ENCODE data around the gene CALR.
A peak's percentile ranks its signal among the peaks of the same experiment; 100 is the strongest.

Gene CALR

DNA sequence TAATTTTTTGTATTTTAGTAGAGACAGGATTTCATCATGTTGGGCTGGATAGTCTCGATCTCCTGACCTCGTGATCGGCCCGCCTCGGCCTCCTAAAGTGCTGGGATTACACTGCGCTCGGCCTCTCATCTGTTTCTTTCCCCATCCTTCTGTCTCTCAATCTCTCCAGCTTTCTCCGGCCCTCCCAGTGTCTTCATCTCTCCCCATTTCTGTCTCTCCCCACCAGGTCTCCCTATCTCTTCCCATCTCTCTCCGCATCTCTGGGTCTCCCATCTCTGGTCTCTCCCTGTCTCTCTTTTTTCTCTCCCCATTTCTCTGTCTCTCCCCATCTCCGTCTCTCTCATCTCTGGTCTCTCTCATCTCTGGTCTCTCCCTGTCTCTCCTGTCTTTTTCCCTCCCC is 44.7 kb downstream of the CALR start:
- no peak for DNase-seq (ENCODE audit: low spot score)
- POLR2A ChIA-PET (ENCODE audit: low non-redundant PET) = no interaction called here
- TF ChIP-seq, protein P1, sequence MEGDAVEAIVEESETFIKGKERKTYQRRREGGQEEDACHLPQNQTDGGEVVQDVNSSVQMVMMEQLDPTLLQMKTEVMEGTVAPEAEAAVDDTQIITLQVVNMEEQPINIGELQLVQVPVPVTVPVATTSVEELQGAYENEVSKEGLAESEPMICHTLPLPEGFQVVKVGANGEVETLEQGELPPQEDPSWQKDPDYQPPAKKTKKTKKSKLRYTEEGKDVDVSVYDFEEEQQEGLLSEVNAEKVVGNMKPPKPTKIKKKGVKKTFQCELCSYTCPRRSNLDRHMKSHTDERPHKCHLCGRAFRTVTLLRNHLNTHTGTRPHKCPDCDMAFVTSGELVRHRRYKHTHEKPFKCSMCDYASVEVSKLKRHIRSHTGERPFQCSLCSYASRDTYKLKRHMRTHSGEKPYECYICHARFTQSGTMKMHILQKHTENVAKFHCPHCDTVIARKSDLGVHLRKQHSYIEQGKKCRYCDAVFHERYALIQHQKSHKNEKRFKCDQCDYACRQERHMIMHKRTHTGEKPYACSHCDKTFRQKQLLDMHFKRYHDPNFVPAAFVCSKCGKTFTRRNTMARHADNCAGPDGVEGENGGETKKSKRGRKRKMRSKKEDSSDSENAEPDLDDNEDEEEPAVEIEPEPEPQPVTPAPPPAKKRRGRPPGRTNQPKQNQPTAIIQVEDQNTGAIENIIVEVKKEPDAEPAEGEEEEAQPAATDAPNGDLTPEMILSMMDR (conservative IDR thresholded peaks at IDR 0.05; ENCODE audit: low read depth) = no peak
- CTCF ChIA-PET = interaction anchor here (0.7 to 2.5 kb wide), 6 partner anchors 50 to 118 kb away, joined by 3 to 22 read pairs (median 4); no protein-coding TSS in a partner anchor
- peak overlapping the region; percentile 30 for H3K27ac ChIP-seq

DNA sequence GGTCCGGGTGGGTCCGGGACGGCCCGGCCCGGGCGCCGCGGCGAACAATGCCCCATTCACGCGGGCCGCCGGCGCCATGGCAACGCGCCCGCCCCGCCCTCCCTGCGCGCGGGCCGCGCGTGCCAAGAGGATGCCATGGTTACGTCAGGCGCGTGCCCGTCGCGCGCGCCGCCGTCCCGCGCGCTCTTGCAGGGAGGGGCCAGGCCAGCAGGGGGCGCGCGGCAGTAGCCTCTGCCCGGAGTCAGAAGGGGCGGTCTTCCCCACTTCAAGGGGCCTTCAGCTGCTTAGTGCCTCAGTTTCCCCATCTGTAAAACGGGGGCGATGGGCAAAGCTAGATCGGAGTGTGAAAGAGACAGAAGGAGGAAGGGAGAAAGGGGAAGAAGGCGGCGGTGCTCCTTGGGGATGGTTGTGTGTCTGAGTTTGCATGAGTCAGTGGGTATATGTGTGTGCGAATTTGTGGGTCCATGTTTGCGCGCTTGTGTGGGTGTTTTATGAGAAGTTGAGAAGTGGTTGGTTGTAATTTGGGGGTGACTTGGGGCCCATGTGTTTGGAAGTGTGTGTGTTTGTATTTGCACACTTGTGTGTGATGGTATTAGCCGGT is 45.2 kb downstream of the CALR start:
- ChIA-PET CTCF (interaction anchor here (0.6 to 2.5 kb wide), 7 partner anchors 48 to 118 kb away, joined by 3 to 22 read pairs (median 4); no protein-coding TSS in a partner anchor), POLR2A (ENCODE audit: low non-redundant PET) (no interaction called here)
- DNase-seq (ENCODE audit: low spot score) = peak; percentile 81
- H3K27ac ChIP-seq = peak overlapping the region; percentile 30
- TF ChIP-seq, protein P1 (conservative IDR thresholded peaks at IDR 0.05; ENCODE audit: low read depth) = peak; percentile 96

DNA sequence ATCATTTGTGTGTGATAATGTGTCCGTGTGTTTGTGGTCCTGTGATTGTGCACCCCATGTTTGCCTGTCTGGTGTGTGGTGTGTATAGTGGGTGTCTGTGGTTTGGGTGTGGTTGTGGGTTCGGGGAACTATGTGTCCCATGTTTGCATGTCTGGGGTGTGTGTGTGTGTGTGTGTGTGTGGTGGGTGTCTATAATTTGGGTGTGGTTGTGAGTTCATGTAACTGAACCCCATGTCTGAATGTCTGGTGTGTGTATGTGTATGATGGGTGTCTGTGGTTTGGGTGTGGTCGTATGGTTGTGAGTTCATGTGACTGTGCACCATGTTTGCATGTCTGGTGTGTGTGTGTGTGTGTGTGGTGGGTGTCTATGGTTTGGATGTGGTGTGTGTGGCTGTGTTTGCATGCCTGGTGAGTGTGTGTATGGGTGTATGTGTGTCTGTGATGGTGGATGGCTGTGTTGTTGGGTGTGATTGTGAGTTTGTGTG is 45.8 kb downstream of the CALR start:
- H3K27ac ChIP-seq = peak overlapping the region; percentile 30
- ChIA-PET CTCF (interaction anchor here (0.6 to 2.5 kb wide), 9 partner anchors 48 to 1412 kb away, joined by 3 to 22 read pairs (median 4); no protein-coding TSS in a partner anchor), POLR2A (ENCODE audit: low non-redundant PET) (no interaction called here)
- TF ChIP-seq, protein P1 (conservative IDR thresholded peaks at IDR 0.05; ENCODE audit: low read depth) = no peak
- DNase-seq (ENCODE audit: low spot score) = no peak

DNA sequence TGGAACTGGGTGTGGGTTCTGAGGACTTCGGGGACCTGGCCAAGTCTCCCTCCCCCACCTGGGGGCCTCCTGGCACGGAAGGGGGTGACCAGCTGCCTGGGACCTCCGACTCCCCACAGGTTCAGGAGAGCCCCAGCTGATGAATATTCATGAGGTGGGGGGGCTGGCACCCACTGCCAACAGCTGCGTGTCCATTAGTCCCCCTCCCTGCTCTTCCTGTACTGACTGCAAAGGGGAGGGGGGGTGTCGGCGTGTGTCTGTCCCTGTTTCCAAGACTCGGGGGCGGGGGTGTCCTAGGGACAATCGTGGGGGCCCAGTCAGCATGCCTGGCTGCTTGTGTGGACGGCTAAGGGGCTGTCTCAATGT is 46.3 kb downstream of the CALR start:
- TF ChIP-seq, protein P1 (conservative IDR thresholded peaks at IDR 0.05; ENCODE audit: low read depth) = no peak
- H3K27ac ChIP-seq = peak overlapping the region; percentile 30
- ChIA-PET CTCF (interaction anchor here (0.7 to 2.4 kb wide), 3 partner anchors 47 to 1413 kb away, joined by 3 to 6 read pairs (median 5); no protein-coding TSS in a partner anchor), POLR2A (ENCODE audit: low non-redundant PET) (no interaction called here)
- DNase-seq (ENCODE audit: low spot score) = no peak

DNA sequence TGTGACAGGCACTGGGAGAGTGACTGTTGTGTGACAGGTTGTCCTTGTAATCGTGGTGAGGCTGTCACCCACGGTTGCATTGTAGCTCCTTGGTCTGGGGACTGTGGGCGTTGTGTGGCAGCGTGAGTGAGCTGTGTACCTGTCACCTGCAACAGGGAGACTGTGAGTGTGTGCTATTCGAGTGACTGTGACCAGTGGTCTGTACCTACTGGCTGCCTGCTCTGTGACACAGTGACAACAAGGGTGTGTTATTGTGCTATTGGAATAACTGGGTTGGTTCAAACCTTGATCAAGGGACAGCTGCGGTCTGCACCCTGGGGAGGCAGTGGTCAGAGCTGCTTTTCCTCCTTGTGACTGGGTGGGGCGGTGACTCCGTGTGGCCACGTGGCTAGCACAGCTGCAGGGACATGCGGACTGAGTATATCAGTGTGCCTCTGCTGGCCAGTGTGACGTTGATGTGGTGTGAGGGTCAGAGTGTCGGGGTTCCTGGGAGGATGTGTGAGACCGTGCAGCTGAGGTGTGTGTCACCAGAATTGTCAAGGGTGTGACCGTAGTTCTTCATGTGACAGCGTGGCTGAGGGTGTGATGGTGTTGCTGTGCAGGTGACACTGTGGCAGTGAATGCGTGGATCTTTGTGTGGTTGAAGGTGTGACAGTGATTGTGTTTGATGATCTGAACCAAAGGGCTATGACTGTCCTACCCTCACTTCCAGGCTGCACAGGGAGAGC is 46.8 kb downstream of the CALR start:
- TF ChIP-seq, protein P1 (conservative IDR thresholded peaks at IDR 0.05; ENCODE audit: low read depth) = no peak
- POLR2A ChIA-PET (ENCODE audit: low non-redundant PET) = no interaction called here
- H3K27ac ChIP-seq = peak overlapping the region; percentile 30
- CTCF ChIA-PET = interaction anchor here (0.7 to 2.4 kb wide), 3 partner anchors 73 to 109 kb away, joined by 3 to 9 read pairs (median 6); no protein-coding TSS in a partner anchor
- DNase-seq (ENCODE audit: low spot score) = no peak

DNA sequence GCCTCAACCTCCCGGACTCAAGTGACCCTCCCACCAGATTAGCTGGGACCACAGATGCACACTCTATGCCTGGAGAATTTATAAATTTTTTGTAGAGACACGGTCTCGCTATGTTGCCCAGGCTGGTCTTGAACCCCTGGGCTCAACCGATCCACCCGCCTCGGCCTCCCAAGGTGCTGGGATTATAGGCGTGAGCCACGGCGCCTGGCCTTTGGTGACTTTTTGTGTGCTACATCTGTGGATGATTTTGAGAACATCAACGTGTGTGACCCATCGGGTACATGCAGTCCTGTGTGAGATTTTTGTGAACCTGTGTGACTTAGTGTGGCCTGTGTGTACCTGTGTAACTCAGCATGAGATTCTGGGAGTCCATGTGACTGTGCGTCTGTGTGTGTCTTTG is 48.3 kb downstream of the CALR start:
- H3K27ac ChIP-seq = no peak overlapping the region
- ChIA-PET POLR2A (ENCODE audit: low non-redundant PET) (no interaction called here), CTCF (interaction anchor here (2.4 kb wide), 1 partner anchor 108 kb away, joined by 6 read pairs; no protein-coding TSS in a partner anchor)
- DNase-seq (ENCODE audit: low spot score) = no peak
- TF ChIP-seq, protein P1 (conservative IDR thresholded peaks at IDR 0.05; ENCODE audit: low read depth) = no peak
